HEK293 (cell line): ENCODE data around the gene STON2.

ENCODE experiments used
- CTCF ChIA-PET: fragments of 350-600 bp; formaldehyde crosslinking; extraction: SDS; loops from one replicate; lab custom pipeline; 2021; ENCODE audit warnings: antibody characterized with exemption; lab: Yijun Ruan, JAX
- POLR2A ChIA-PET: fragments of 300-600 bp; formaldehyde crosslinking; extraction: SDS; loops from one replicate; lab custom pipeline; 2020; ENCODE audit warnings: antibody characterized with exemption, inconsistent platforms; lab: Yijun Ruan, JAX
- H3K27ac ChIP-seq: fragments of 200-500 bp; sonication (Bioruptor generic); 2 replicates; pipeline ENCODE4 v1.5.1; 2014; ENCODE audit warnings: low read depth, low read length, control low read depth, inconsistent platforms; ENCODE audit errors: extremely low read depth
- H3K36me3 ChIP-seq, 2 experiments: fragments of 200-500 bp in 1 of 2; sonication (Bioruptor generic) in 1 of 2; 1 replicate in 1 of 2; 2 replicates in 1 of 2; pipeline ENCODE4 v1.5.1; 2014 to 2017; ENCODE audit warnings: inconsistent platforms in 2 of 2, low read length in 2 of 2; ENCODE audit not compliant: control insufficient read depth in 2 of 2, insufficient read depth in 1 of 2
- H3K4me1 ChIP-seq: fragments of 200-500 bp; sonication (Bioruptor generic); 2 replicates; pipeline ENCODE4 v1.5.1; 2014; ENCODE audit warnings: mild to moderate bottlenecking, low read length, inconsistent platforms; ENCODE audit not compliant: control insufficient read depth, insufficient read depth
- H3K4me3 ChIP-seq: 2 replicates; pipeline ENCODE4 v1.5.1; 2011; ENCODE audit warnings: low read depth, mild to moderate bottlenecking, control low read depth, low read length, moderate library complexity
- H3K9me3 ChIP-seq: fragments of 200-500 bp; sonication (Bioruptor generic); 2 replicates; pipeline ENCODE4 v1.5.1; 2014; ENCODE audit warnings: low read depth, low read length, inconsistent platforms; ENCODE audit not compliant: control insufficient read depth, insufficient read depth
- FEZF1 ChIP-seq: fragments of 450-650 bp; formaldehyde crosslinking; IDR thresholded peaks from 2 replicates; pipeline ENCODE4 v1.5.1; 2016; ENCODE audit warnings: missing biosample characterization, missing genetic modification characterization
- KLF10 ChIP-seq: fragments of 450-650 bp; IDR thresholded peaks from 2 replicates; pipeline ENCODE4 v1.5.1; 2018; ENCODE audit warnings: missing biosample characterization, mild to moderate bottlenecking, missing genetic modification characterization
- KLF7 ChIP-seq: fragments of 450-650 bp; formaldehyde crosslinking; IDR thresholded peaks from 2 replicates; pipeline ENCODE4 v1.5.1; 2016; ENCODE audit warnings: missing biosample characterization, missing genetic modification characterization, borderline replicate concordance
- MYNN ChIP-seq: fragments of 450-650 bp; formaldehyde crosslinking; IDR thresholded peaks from 2 replicates; pipeline ENCODE4 v1.5.1; 2016; ENCODE audit warnings: missing biosample characterization, missing genetic modification characterization, borderline replicate concordance
- SP7 ChIP-seq: fragments of 450-650 bp; formaldehyde crosslinking; IDR thresholded peaks from 2 replicates; pipeline ENCODE4 v1.5.1; 2016; ENCODE audit warnings: missing biosample characterization, missing genetic modification characterization
- ZBTB1 ChIP-seq: fragments of 450-650 bp; formaldehyde crosslinking; IDR thresholded peaks from 2 replicates; pipeline ENCODE4 v1.5.1; 2016; ENCODE audit warnings: missing biosample characterization, missing genetic modification characterization
- ZFP3 ChIP-seq: fragments of 450-650 bp; formaldehyde crosslinking; IDR thresholded peaks from 2 replicates; pipeline ENCODE4 v1.5.1; 2016; ENCODE audit warnings: low read depth, missing biosample characterization, missing genetic modification characterization
- ZFP69B ChIP-seq: fragments of 450-650 bp; formaldehyde crosslinking; IDR thresholded peaks from 2 replicates; pipeline ENCODE4 v1.5.1; 2016; ENCODE audit warnings: missing biosample characterization, missing genetic modification characterization
- ZNF138 ChIP-seq: fragments of 450-650 bp; formaldehyde crosslinking; IDR thresholded peaks from 2 replicates; pipeline ENCODE4 v1.5.1; 2016; ENCODE audit warnings: missing biosample characterization, missing genetic modification characterization, borderline replicate concordance
- ZNF140 ChIP-seq: fragments of 450-650 bp; formaldehyde crosslinking; IDR thresholded peaks from 2 replicates; pipeline ENCODE4 v1.5.1; 2016; ENCODE audit warnings: missing biosample characterization, missing genetic modification characterization
- ZNF155 ChIP-seq: fragments of 450-650 bp; formaldehyde crosslinking; IDR thresholded peaks from 2 replicates; pipeline ENCODE4 v1.5.1; 2016; ENCODE audit warnings: missing biosample characterization, missing genetic modification characterization
- ZNF311 ChIP-seq: fragments of 450-650 bp; formaldehyde crosslinking; IDR thresholded peaks from 2 replicates; pipeline ENCODE4 v1.5.1; 2017; ENCODE audit warnings: missing biosample characterization, missing genetic modification characterization, borderline replicate concordance
- ZNF324 ChIP-seq: fragments of 450-650 bp; formaldehyde crosslinking; IDR thresholded peaks from 2 replicates; pipeline ENCODE4 v1.5.1; 2016; ENCODE audit warnings: missing biosample characterization, missing genetic modification characterization
- ZNF366 ChIP-seq: fragments of 450-650 bp; formaldehyde crosslinking; conservative IDR thresholded peaks from 2 replicates; pipeline ENCODE4 v1.5.1; 2016; ENCODE audit warnings: missing biosample characterization, missing genetic modification characterization
- ZNF37A ChIP-seq: fragments of 450-650 bp; IDR thresholded peaks from 2 replicates; pipeline ENCODE4 v1.5.1; 2018; ENCODE audit warnings: missing biosample characterization, missing genetic modification characterization
- ZNF560 ChIP-seq: fragments of 450-650 bp; formaldehyde crosslinking; IDR thresholded peaks from 2 replicates; pipeline ENCODE4 v1.5.1; 2017; ENCODE audit warnings: missing biosample characterization, missing genetic modification characterization, borderline replicate concordance
- ZNF660 ChIP-seq: fragments of 450-650 bp; IDR thresholded peaks from 2 replicates; pipeline ENCODE4 v1.5.1; 2018; ENCODE audit warnings: missing biosample characterization, mild to moderate bottlenecking, missing genetic modification characterization
- ZNF677 ChIP-seq: fragments of 450-650 bp; IDR thresholded peaks from 2 replicates; pipeline ENCODE4 v1.5.0; 2018; ENCODE audit warnings: missing biosample characterization, mild to moderate bottlenecking, missing genetic modification characterization, moderate library complexity
- ZNF830 ChIP-seq: fragments of 450-650 bp; IDR thresholded peaks from 2 replicates; pipeline ENCODE4 v1.5.0; 2018; ENCODE audit warnings: missing biosample characterization, missing genetic modification characterization, low read depth, mild to moderate bottlenecking, moderate library complexity
- ZNF837 ChIP-seq: fragments of 450-650 bp; formaldehyde crosslinking; IDR thresholded peaks from 2 replicates; pipeline ENCODE4 v1.5.1; 2016; ENCODE audit warnings: missing biosample characterization, missing genetic modification characterization
- ZNF843 ChIP-seq: fragments of 450-650 bp; formaldehyde crosslinking; IDR thresholded peaks from 2 replicates; pipeline ENCODE4 v1.5.1; 2016; ENCODE audit warnings: missing biosample characterization, missing genetic modification characterization
- TF ChIP-seq, protein P1 (sequence below): fragments of 450-650 bp; formaldehyde crosslinking; IDR thresholded peaks from 2 replicates; pipeline ENCODE4 v1.5.1; 2017; ENCODE audit warnings: missing biosample characterization, missing genetic modification characterization
- TF ChIP-seq, protein P2 (sequence below): fragments of 450-650 bp; formaldehyde crosslinking; IDR thresholded peaks from 2 replicates; pipeline ENCODE4 v1.5.1; 2016; ENCODE audit warnings: missing biosample characterization, missing genetic modification characterization
- TF ChIP-seq, protein P3 (sequence below): fragments of 450-650 bp; formaldehyde crosslinking; optimal IDR thresholded peaks from 2 replicates; pipeline ENCODE3; 2016; ENCODE audit warnings: missing biosample characterization, mild to moderate bottlenecking, missing genetic modification characterization
- TF ChIP-seq, protein P4 (sequence below): fragments of 450-650 bp; formaldehyde crosslinking; IDR thresholded peaks from 2 replicates; pipeline ENCODE4 v1.5.1; 2016; ENCODE audit warnings: missing biosample characterization, missing genetic modification characterization
- TF ChIP-seq, protein P5 (sequence below): fragments of 450-650 bp; formaldehyde crosslinking; IDR thresholded peaks from 2 replicates; pipeline ENCODE4 v1.5.1; 2016; ENCODE audit warnings: missing biosample characterization, missing genetic modification characterization

The STON2 gene

DNA sequence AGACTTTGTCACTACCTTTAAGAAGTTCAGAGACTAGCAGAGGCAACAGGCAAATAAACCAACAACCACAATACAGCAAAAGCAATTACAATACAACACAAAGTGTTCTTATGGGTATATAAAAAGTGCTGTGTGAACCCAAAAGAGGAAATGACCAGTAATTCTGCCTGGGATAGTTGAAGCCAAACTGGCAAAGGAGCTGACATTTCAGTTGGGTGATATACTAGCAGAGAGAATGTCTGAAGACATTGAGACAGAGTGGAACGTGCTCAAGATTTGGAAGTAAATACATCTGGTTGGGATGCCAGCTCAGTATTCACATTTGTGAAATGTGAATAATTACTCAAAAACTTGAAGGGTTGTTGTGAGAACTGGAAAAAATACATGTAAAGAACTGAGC, 98.8 kb downstream of the STON2 start (continued):
- TF ChIP-seq MYNN (no peak), ZNF311 (tag by site-specific recombination) (no peak)
- TF ChIP-seq, protein P1, sequence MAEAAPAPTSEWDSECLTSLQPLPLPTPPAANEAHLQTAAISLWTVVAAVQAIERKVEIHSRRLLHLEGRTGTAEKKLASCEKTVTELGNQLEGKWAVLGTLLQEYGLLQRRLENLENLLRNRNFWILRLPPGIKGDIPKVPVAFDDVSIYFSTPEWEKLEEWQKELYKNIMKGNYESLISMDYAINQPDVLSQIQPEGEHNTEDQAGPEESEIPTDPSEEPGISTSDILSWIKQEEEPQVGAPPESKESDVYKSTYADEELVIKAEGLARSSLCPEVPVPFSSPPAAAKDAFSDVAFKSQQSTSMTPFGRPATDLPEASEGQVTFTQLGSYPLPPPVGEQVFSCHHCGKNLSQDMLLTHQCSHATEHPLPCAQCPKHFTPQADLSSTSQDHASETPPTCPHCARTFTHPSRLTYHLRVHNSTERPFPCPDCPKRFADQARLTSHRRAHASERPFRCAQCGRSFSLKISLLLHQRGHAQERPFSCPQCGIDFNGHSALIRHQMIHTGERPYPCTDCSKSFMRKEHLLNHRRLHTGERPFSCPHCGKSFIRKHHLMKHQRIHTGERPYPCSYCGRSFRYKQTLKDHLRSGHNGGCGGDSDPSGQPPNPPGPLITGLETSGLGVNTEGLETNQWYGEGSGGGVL (tag by site-specific recombination) = no peak

DNA sequence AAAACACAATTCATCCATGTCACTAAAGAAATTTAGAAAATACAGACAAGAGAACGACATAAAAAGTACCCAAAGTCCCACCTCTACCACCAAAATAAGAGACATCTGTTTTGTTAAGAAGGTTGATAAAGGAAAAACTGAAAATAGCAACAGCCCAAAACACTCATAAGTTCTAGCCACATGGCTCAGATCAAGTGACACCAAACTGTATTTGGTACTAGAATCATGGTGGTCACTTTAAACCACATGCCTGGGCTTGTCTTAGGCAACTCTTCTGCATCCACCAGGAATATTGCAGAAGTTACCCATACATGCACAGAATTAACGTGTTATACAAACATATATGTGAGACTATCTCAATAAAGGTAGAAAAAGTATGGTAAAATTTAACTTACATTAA, 101.2 kb downstream of the STON2 start:
- POLR2A ChIA-PET = no interaction called here

DNA sequence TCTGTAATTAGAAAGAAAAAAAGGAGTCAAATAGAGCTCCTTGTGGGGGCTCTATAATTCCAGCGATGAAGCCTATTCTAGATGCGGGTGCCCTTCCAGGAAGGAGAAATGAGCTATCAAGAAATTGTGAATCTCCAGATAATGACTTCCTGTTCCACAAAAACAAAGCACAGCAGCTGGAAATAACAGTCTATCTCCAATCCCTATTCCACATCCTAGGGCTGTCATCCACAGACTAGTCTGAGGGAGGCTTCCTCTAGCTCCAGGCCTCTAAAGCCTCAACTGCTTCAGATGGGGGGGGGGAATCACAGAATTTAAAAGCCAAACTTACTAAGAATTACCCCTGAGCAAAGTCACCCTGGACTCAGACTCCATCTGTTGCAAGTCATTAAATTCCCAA, 102.0 kb downstream of the STON2 start:
- H3K4me3 ChIP-seq = no peak overlapping the region
- H3K36me3 ChIP-seq = no peaks in the 10 kb centered on the region
- no peak overlapping the region for H3K27ac ChIP-seq
- CTCF ChIA-PET = no interaction called here
- POLR2A ChIA-PET = no interaction called here
- no peaks in the 10 kb centered on the region for H3K9me3 ChIP-seq
- H3K4me1 ChIP-seq = no peaks in the 10 kb centered on the region
- TF ChIP-seq, protein P2, sequence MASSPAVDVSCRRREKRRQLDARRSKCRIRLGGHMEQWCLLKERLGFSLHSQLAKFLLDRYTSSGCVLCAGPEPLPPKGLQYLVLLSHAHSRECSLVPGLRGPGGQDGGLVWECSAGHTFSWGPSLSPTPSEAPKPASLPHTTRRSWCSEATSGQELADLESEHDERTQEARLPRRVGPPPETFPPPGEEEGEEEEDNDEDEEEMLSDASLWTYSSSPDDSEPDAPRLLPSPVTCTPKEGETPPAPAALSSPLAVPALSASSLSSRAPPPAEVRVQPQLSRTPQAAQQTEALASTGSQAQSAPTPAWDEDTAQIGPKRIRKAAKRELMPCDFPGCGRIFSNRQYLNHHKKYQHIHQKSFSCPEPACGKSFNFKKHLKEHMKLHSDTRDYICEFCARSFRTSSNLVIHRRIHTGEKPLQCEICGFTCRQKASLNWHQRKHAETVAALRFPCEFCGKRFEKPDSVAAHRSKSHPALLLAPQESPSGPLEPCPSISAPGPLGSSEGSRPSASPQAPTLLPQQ (tag by site-specific recombination) = no peak
- TF ChIP-seq ZNF138 (tag by site-specific recombination) = no peak
- TF ChIP-seq ZNF830 (tag by site-specific recombination) = no peak
- TF ChIP-seq ZFP3 = no peak
- TF ChIP-seq ZNF140 = no peak
- no peak for TF ChIP-seq ZNF366 (tag by site-specific recombination)
- no peak for TF ChIP-seq SP7 (tag by site-specific recombination)
- TF ChIP-seq ZNF837 (tag by site-specific recombination) = no peak
- TF ChIP-seq ZNF677 = no peak
- TF ChIP-seq ZBTB1 (tag by site-specific recombination) = no peak
- no peak for TF ChIP-seq FEZF1 (tag by site-specific recombination)
- no peak for TF ChIP-seq ZNF155
- no peak for TF ChIP-seq ZNF660
- TF ChIP-seq, protein P3, sequence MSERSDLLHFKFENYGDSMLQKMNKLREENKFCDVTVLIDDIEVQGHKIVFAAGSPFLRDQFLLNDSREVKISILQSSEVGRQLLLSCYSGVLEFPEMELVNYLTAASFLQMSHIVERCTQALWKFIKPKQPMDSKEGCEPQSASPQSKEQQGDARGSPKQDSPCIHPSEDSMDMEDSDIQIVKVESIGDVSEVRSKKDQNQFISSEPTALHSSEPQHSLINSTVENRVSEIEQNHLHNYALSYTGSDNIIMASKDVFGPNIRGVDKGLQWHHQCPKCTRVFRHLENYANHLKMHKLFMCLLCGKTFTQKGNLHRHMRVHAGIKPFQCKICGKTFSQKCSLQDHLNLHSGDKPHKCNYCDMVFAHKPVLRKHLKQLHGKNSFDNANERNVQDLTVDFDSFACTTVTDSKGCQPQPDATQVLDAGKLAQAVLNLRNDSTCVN (tag by site-specific recombination) = no peak
- TF ChIP-seq KLF7 = no peak
- no peak for TF ChIP-seq ZNF560 (tag by site-specific recombination)

More for the DNA sequence above, 101.2 kb downstream of the STON2 start:
- Histone ChIP-seq H3K36me3 (no peaks in the 10 kb centered on the region), H3K4me1 (no peaks in the 10 kb centered on the region), H3K4me3 (no peak overlapping the region), H3K9me3 (no peaks in the 10 kb centered on the region), H3K27ac (no peak overlapping the region)
- TF ChIP-seq FEZF1 (tag by site-specific recombination) (no peak), ZNF324 (tag by site-specific recombination) (no peak), KLF10 (tag by site-specific recombination) (no peak), ZFP69B (tag by site-specific recombination) (no peak), ZNF37A (tag by site-specific recombination) (no peak), ZNF843 (no peak)
- TF ChIP-seq, protein P4, sequence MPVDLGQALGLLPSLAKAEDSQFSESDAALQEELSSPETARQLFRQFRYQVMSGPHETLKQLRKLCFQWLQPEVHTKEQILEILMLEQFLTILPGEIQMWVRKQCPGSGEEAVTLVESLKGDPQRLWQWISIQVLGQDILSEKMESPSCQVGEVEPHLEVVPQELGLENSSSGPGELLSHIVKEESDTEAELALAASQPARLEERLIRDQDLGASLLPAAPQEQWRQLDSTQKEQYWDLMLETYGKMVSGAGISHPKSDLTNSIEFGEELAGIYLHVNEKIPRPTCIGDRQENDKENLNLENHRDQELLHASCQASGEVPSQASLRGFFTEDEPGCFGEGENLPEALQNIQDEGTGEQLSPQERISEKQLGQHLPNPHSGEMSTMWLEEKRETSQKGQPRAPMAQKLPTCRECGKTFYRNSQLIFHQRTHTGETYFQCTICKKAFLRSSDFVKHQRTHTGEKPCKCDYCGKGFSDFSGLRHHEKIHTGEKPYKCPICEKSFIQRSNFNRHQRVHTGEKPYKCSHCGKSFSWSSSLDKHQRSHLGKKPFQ (tag by site-specific recombination) = no peak
- TF ChIP-seq, protein P5, sequence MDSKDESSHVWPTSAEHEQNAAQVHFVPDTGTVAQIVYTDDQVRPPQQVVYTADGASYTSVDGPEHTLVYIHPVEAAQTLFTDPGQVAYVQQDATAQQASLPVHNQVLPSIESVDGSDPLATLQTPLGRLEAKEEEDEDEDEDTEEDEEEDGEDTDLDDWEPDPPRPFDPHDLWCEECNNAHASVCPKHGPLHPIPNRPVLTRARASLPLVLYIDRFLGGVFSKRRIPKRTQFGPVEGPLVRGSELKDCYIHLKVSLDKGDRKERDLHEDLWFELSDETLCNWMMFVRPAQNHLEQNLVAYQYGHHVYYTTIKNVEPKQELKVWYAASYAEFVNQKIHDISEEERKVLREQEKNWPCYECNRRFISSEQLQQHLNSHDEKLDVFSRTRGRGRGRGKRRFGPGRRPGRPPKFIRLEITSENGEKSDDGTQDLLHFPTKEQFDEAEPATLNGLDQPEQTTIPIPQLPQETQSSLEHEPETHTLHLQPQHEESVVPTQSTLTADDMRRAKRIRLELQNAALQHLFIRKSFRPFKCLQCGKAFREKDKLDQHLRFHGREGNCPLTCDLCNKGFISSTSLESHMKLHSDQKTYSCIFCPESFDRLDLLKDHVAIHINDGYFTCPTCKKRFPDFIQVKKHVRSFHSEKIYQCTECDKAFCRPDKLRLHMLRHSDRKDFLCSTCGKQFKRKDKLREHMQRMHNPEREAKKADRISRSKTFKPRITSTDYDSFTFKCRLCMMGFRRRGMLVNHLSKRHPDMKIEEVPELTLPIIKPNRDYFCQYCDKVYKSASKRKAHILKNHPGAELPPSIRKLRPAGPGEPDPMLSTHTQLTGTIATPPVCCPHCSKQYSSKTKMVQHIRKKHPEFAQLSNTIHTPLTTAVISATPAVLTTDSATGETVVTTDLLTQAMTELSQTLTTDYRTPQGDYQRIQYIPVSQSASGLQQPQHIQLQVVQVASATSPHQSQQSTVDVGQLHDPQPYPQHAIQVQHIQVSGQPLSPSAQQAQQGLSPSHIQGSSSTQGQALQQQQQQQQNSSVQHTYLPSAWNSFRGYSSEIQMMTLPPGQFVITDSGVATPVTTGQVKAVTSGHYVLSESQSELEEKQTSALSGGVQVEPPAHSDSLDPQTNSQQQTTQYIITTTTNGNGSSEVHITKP (tag by site-specific recombination) = no peak
- CTCF ChIA-PET = interaction anchor here (0.7 kb wide), 1 partner anchor 9 kb away, joined by 3 read pairs; no protein-coding TSS in a partner anchor
